Adipose tissue (tissue), 3 donors: ENCODE measurements around the gene HEYL. TPM values are rescaled to one million over a fixed set of nuclear protein-coding genes. Genes with fewer than 3 reads are reported as not detected.

ENCODE experiments used
- H3K27ac ChIP-seq: one replicate; pipeline ENCODE4 v1.5.1; 2013; ENCODE audit warnings: low read depth, low read length
- WGBS, 3 donors: extraction: QIAGEN DNeasy Blood & Tissue Kit; methylation state at CpG; one replicate each; pipeline ENCODE4 v1.1.7; 2013; 5-methylcytosine and 5-hydroxymethylcytosine counted together
- polyA plus RNA-seq, 3 donors: library from polyadenylated mRNA; stranded (reverse); fragments of 200-250 nt; gene quantifications; one replicate each; pipeline ENCODE4 v1.2.3, GENCODE V29; 2013
- donor health status: healthy with polysubstance abuse.
- donor health status: Bipolar disorder and iron deficiency.
- donor health status: healthy.

HEYL gene
- polyA plus RNA-seq, 3 donors, result 11.3 to 38.1 (median 16.6) TPM

DNA sequence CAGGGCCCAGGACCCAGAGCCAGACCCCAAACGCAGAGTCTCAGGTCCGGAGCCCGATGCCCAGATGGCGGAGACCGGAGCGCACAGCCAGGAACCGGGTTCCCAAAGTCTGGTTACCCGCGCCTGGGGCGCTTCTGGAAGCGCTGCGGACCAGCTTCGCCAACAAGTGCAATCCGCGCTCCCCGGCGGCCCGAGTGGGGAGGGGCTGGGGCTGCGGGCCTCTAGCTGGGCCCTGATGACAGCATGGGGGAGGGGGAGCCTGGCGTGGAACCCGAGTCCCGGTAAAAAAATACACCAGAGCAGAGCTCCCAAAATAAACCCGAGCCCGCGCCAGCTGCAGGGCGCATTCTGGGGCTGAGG lies 32.0 kb upstream of the HEYL start:
- H3K27ac ChIP-seq, result no peak overlapping the region
- 3 to 5% (median 4%) methylated on average over 25 to 26 of the region's 26 CpGs for WGBS, 3 donors

DNA sequence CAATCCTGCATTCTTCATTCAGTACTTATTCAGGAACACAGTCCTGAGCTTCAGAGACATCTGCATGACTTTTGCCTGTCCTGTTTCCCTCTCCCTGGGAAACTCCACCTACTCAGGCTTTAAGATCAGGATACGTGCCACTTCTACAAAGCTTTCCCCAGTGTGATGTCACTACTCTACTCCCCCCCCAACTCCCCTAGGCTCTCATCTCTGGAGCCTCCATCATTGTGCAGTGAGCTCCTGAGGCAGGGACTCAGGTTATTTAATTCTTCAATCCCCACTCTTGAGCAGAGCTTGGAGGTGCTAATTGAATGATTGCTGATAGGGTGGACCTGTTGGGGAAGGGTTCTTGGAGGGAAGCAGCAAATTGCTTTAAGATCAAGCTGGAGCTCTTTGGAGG lies 31.2 kb upstream of the HEYL start:
- H3K27ac ChIP-seq, result no peak overlapping the region
- 58 to 63% (median 59%) methylated on average over 1 of the region's 1 CpG for WGBS, 3 donors

DNA sequence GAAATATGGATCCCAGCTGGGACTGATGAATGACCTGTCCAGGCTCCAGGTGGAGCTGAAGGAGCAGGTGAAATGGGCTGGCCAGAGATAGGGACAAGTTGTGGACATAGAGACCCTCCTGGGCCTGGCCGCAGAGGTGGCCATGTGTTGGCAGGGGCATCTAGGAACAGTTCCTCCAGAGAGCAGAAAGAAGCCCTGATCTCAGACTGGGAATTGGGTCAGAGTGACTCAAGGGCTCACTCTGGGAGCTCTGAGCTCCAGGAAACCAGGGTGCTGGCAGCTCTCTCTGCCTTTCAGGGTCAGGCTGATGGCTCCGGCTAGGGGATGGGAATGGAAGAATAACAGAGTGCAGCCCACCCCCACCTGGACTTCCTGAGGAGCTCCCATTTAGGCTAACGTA lies 29.5 kb upstream of the HEYL start:
- no peak overlapping the region for H3K27ac ChIP-seq
- WGBS, 3 donors, result 85 to 96% (median 88%) methylated on average over 3 of the region's 3 CpGs

DNA sequence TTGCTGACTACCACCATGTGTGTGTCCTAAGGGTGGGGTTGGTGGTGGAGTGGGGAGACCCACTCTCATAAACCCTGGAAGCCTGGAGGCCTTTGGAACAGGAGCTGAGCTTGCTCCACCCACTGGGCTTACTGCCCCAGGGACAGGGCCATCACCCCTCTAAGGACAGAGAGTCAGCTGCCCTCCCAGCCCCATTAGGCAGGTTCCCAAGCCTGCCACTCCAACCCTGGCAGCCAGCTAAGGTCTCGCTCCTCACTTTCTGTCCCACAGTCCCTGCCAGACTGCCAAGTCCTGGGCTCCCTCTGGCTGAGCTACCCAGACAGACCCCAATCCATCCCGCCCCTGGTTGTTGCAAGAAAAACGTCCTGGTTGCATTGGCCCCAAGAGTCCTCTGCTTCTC lies 28.7 kb upstream of the HEYL start:
- 67 to 72% (median 70%) methylated on average over 3 of the region's 3 CpGs for WGBS, 3 donors
- no peak overlapping the region for H3K27ac ChIP-seq

DNA sequence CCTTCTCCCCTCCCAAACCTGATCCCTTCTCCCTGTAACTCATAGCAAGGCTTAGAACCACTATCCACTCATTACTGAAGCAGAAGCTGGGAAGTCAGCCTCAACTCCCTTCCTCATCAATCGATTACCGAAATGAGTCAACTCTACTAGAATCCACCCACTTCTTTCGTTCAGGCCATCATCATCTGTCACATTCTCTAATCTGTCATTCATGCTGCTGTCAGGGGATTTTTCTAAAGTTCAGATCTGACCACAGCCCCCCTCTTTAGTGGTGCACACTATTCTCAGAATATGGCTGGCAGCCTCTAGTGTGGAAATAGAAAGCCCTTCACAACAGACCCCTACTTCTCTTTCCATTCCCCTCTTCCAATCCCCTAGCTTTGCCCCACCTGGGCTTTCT lies 27.3 kb upstream of the HEYL start:
- no peak overlapping the region for H3K27ac ChIP-seq
- WGBS, 3 donors, result 84 to 90% (median 88%) methylated on average over 3 of the region's 3 CpGs

DNA sequence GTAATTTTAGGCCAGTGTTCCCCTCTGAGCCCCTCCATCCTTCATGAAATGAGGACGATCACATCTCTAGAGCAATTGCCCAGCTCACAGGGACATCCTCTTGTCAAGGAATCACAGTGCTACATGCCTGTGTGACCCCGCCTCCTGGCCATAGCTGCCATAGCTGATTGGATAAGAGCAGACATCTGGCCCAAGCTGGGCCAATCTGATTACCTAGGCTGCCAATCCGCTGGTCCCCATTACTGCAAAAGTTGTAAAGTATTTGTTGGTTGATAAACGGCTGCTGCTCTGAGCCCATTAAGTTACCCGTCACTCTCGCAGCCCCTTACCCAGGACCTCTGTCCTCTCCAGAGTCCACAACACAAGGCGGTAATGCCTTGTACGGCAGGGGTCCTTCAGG lies 24.1 kb upstream of the HEYL start:
- WGBS, 3 donors, result 85 to 94% (median 87%) methylated on average over 8 of the region's 8 CpGs
- H3K27ac ChIP-seq, result no peak overlapping the region

DNA sequence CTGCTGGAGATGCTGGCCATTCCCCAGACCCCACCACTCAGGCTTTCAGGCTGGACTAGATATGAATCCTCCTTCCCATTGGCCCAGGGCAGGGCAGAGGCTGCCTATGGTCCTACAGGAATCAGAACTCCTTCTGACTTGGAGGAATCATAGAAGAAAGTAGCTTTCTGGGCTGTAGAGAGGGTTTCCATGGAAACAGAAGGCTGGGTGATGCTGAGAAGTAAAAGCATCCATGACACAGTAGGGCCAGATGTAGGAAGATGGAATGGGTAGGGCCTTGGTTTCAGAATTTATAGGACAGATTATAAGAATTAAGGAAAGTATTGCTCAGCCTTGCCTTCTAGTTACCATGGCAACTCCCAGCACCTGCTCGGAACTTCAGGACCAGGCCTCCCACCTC lies 23.4 kb upstream of the HEYL start:
- 77 to 90% (median 88%) methylated on average over 1 of the region's 1 CpG for WGBS, 3 donors
- H3K27ac ChIP-seq, result no peak overlapping the region

DNA sequence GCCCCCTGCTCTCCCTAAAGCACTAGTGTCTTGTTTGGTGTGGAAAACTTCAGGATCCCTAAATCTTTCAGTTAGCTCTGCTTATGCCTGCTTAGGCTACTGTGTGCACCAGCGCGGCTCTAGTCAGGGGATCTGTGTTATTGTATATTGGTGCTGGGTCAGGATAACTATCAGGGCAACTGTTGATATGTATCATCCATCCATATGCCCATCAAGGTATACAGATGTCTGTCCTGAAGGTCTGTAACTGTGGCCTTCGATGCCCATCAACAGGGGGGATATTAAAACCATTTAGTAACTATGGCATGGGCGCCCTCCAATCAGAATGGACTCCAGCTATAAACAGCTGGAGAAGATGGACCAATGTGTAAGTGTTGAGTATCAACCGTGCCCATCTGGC lies 20.1 kb upstream of the HEYL start:
- H3K27ac ChIP-seq, result no peak overlapping the region
- WGBS, 3 donors, result 83 to 90% (median 87%) methylated on average over 5 of the region's 5 CpGs

DNA sequence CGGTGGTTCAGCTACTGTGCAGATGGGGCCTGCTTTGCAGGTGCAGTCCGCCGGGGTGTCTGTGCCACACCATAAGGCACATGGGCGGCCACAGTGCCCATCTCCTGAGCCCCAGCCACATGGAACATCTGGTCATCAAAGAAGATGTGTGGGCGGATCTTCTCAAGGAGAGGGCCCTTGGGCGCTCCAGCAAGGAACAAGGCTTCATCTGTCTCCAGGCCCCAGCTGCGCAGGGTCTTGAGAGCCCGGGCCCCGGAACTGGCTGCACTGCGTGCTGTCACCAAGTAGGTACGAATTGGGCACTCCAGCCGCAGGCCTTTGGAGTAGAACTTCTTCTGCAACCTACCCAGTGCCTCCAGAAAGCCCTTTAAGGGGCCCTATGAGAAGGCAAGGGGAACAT lies 19.7 kb upstream of the HEYL start:
- WGBS, 3 donors, result 96 to 98% (median 96%) methylated on average over 12 of the region's 12 CpGs
- H3K27ac ChIP-seq, result no peak overlapping the region

DNA sequence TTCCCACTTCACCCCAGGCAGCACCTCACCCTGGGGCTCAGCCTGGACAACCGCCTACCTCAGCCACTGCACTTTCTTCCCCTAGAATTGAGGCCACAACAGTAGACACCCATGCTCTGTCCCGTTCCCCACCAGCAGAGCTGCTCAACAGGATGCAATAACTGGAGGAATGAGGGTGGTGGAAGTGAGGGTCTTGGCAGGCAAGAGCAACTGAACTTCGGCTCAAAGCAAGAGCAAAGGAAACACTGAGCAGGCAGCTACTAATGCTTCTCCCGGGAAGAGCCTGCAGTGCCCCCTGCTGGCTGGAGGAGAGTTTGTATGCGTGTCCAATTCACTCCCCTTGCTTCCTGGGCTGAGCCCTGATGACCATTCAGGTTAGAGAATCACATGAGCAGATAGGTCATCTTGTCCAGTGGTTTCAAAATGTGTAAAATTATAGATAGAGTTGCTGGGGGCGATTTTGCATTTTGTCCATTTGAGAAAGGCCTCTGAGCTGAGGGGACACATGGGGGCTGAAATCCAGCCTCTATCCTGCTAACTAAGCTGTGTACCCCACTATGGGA lies 18.6 kb upstream of the HEYL start:
- 27 to 30% (median 29%) methylated on average over 6 of the region's 6 CpGs for WGBS, 3 donors
- no peak overlapping the region for H3K27ac ChIP-seq

DNA sequence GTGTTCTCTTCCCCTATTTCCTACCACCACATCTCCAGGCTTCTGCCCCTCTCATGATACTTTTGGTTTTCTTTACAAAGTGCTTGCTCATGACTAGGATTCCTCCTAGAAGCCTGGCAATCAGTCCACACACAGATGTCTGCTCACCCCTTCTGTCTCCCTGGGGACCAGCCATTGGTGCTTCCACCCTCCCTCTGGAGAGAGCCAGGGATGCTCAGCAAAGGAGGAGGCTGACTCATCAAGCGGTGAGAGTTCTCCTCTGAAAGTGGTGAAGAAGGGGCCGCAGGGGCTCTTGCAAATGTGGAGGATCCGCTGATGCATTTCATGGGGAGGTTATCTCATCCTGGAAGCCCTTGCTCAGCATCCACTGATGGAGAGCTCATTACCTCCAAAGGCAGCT lies 18.0 kb upstream of the HEYL start:
- 86 to 95% (median 87%) methylated on average over 3 of the region's 3 CpGs for WGBS, 3 donors
- no peak overlapping the region for H3K27ac ChIP-seq

DNA sequence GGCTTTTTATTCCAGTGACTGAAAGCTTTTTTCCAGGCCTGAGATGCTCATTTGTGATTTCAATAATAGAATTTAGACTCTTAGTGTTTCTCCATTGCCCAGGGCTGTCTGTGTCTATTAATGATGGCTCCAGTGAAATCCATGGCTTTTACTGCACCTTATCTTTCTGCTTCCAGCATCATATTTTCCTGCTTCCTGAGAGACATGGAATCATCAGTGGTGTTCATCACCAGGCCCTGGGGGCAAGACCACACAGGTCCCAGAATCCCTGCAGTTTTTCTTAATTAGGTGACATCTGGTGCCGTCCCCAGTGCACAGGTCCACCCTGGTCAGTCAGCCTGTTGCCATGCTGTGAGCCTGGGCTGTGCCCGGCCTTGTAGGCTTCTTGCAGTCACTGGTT lies 16.9 kb upstream of the HEYL start:
- no peak overlapping the region for H3K27ac ChIP-seq
- 84 to 86% (median 86%) methylated on average over 2 of the region's 2 CpGs for WGBS, 3 donors

DNA sequence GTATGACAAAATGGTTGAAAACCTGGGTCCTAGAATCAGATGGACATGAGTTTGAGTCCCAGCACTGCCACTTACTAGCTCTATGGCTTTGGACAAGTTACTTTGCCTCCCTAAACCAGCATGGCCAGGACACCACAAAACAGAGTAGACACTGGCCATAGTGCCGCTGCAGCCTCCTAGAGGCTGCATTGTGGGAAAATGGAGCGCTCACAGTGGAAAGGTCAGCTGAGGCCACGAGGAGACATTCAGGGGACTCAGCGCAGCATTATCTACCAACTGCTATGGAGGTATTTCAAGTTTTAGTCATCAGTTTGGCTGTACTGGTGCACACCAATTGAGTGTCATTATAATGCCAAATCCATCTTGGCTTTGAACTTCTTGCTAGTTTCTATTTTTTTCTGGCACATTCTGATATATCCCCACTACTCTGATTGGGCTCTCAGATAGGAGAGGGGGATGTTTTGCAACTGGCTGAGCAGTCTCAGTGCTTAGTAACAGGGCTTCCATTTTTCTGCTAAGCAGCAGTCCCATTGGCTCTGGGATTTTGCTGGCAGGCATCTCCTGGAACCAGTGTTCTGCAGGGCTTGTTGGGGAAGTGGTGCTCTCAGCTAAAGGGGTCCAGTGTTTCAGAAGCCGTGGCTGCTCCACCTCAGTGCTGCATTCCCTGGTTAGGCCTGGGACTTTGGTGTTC lies 16.3 kb upstream of the HEYL start:
- WGBS, 3 donors, result 76 to 84% (median 83%) methylated on average over 5 of the region's 5 CpGs

DNA sequence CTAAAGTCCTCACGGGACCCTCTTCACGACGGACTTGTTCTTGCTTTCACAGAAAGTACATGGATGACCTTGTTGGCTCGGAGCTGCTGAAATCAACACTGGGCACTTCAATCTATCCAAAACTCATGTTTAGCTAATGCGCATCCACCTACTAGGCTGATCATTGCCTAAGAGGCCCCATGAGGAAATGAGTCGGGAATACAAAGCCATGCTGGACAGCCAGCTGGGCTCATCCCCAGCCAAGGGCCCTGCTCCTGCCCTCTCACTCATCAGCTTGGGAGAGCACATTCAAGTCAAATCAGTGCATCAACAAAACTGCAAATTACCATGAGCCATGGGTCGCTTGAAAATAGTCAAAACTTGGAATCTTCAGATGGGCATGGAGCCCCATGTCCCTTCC lies 14.8 kb upstream of the HEYL start:
- H3K27ac ChIP-seq, result no peak overlapping the region
- WGBS, 3 donors, result 68 to 72% (median 70%) methylated on average over 7 of the region's 7 CpGs

More for the DNA sequence above, 16.3 kb upstream of the HEYL start:
- H3K27ac ChIP-seq, result no peak overlapping the region

DNA sequence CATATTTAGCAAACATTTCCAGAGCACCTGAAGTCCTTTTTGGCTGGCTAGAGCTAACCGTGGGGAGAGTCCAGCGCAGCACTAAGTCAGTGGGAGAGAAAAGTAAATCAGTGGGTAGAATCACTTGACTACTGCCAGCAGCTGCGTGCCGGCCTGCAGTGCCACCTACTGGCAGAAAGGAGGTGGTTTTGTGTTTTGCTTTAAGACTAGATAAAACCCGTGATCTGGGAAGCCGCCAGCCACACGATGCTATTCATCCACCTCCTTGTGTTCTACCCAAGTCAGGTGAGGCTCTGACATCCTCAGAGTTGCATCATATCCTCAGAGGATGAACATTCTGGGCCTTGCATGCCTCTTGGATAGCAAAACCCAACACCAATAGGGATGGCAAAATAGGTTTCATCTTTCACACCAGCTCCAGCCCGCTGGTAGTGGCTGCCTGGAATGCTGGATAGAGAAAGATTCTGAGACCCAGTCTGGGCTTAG lies 14.1 kb upstream of the HEYL start:
- no peak overlapping the region for H3K27ac ChIP-seq
- 4 to 7% (median 7%) methylated on average over 8 of the region's 8 CpGs for WGBS, 3 donors

DNA sequence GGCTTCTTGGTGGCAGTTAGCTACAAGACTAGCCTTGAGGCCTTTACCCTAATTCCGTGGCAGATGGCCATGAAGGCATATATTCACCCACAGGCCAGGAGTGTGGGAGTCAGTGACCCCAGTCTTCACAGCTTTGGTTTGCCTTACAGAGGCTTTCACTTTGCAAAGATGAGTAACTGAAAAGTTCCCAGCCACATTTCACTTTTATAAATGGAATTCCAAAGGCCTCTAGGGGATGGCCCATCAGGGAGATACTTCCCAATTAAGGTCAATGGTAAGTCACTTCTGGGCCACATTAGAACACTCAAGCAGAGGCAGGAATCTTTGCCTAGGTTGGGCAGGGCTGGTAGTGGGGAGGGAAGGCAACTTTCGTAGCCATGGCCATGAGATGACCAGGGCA lies 13.1 kb upstream of the HEYL start:
- no peak overlapping the region for H3K27ac ChIP-seq
- 81 to 89% (median 86%) methylated on average over 2 of the region's 2 CpGs for WGBS, 3 donors

DNA sequence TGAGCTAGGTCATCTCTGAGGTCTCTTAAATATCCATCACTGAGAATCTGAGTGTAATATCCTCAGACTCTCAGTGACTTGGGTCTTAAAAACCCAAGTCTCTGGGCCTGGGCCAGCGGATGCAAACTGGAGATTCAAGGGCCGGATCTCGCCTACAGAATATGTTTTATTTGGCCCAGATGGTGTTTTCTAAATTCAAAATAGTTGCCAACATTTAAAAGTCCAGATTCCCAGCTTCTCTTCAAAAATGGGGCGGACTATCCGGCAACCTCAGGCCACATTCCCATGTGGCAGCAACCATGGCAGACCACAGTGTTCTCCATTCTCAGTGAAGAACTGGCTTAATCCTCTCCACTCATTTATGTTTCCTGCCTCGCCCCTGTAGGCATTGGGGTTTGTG lies 12.7 kb upstream of the HEYL start:
- H3K27ac ChIP-seq, result no peak overlapping the region
- WGBS, 3 donors, result 74 to 84% (median 77%) methylated on average over 6 of the region's 6 CpGs

DNA sequence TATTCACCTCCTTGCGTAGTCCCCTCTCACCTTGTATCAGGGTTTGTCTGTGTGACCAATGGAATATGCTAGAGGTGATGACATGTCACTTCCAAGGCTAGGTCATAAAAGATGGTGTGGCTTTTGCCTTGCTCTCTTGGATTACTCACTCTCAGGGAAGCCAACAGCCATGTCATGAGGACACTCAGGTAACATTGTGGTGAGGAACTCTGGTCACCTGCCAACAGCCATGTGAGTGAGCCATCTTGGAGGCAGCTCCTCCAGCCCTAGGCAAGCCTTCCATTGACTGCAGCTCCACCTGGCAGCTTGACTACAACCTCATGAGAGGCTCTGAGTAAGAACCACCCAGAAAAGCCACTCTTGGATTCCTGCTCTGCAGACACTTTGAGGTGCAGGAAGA lies 11.0 kb upstream of the HEYL start:
- WGBS, 3 donors, result 100% methylated on average over 1 of the region's 1 CpG

DNA sequence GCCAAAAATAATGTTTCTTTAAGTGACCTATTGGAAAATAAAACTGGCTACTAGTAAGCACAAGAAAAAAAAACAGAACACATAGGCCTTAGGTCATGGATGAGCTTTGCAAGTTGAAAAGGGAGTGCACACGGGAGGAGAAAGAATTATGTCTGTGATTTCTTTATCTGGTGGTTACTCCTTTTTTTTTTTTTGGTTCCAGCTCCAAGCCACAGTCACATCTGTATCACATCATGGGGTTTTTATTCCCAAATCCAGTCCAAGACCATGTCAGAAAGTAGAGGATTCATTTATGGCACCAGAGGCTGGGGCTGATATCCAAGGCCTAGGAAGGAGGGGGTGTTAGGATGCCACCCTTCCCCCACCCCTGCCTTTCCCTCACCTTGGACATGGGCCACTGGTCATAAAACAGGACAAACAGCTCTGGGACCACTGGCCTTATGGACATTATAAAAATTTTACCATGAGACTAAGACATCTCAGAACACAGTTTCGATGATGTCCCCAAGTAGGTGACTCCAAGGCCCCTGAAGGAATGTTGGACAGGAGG lies 10.3 kb upstream of the HEYL start:
- WGBS, 3 donors, result 83 to 88% (median 84%) methylated on average over 2 of the region's 2 CpGs
- no peak overlapping the region for H3K27ac ChIP-seq

More for the DNA sequence above, 11.0 kb upstream of the HEYL start:
- H3K27ac ChIP-seq, result no peak overlapping the region

DNA sequence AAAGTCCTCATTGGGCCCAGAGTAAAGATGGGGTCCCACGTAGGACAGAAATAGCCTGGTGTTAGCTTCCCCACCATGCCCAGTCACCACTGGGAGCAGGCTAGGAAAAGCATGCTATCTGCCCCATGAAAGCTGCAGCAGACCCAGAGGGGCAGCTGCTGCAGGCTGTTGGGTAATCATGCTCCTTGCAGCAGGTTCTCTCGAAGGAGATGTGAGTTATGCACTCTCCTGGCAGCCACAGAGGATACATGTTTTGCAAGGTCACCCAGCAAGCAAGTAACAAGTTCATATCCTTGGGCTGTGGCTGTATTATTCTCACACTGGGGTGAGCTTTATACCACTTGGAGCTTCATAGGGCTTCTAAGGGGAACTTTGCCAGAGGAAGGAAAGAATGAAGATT lies 9.1 kb upstream of the HEYL start:
- H3K27ac ChIP-seq, result no peak overlapping the region
- WGBS, 3 donors, result 35 to 62% (median 54%) methylated on average over 2 of the region's 2 CpGs
